K562 (cell line): Measurements from ENCODE around the gene CDC45. TPM values are rescaled to one million over a fixed set of nuclear protein-coding genes. Genes with fewer than 3 reads are reported as not detected.
A peak's percentile ranks its signal among the peaks of the same experiment; 100 is the strongest.

Experiments
- ATAC-seq: fragments of 200-7000 bp; cut with Tn5 transposase; 3 replicates; pipeline ENCODE4 v1.9.1; 2020; ENCODE audit warnings: moderate library complexity
- BruUV-seq: library from RNA; stranded (reverse); fragments of 400-500 nt; replicated peaks from 2 replicates; lab custom pipeline; 2021; lab: Mats Ljungman, UMichigan
- CTCF ChIA-PET: fragments of 300-600 bp; formaldehyde crosslinking; extraction: SDS; loops from one replicate; lab custom pipeline; 2021; ENCODE audit warnings: low intra/inter-chr PET ratio; lab: Yijun Ruan, JAX
- POLR2A ChIA-PET: fragments of 300-600, 350-650 bp; sonication (Branson Sonifier 250); formaldehyde crosslinking; extraction: SDS; loops from one replicate; lab custom pipeline; 2021; ENCODE audit warnings: antibody characterized with exemption, inconsistent platforms; lab: Yijun Ruan, JAX
- DNase-seq, 4 experiments: peaks; one replicate each; pipeline versions ENCODE4 v3.0.0 to v3.0.0-alpha.2; 2011 to 2018; ENCODE audit warnings: low spot score in 3 of 4, mixed read lengths in 3 of 4; ENCODE audit errors: extremely low read depth in 1 of 4
- FAIRE-seq: peaks from 2 replicates; lab custom pipeline; 2011; peaks lifted over from hg19 to GRCh38; lab: Jason Lieb, UNC
- H2AFZ ChIP-seq: 2 replicates; pipeline ENCODE4 v1.6.0; 2011; ENCODE audit warnings: low read depth, low read length, control low read depth, inconsistent platforms
- H3K27ac ChIP-seq: fragments of 200-600 bp; 3 replicates; pipeline ENCODE4 v1.8.0; 2011; ENCODE audit warnings: low read depth, mild to moderate bottlenecking, control low read depth, inconsistent platforms, low read length, moderate library complexity, mixed read lengths; ENCODE audit errors: extremely low read depth
- H3K27me3 ChIP-seq, 2 experiments: fragments of 300-600 bp in 1 of 2; 2 replicates in 1 of 2; 3 replicates in 1 of 2; pipeline versions ENCODE4 v1.6.0 to v1.8.0; 2011; ENCODE audit warnings: inconsistent platforms in 2 of 2, low read length in 2 of 2, mild to moderate bottlenecking in 1 of 2, mixed read lengths in 1 of 2, moderate library complexity in 1 of 2; ENCODE audit not compliant: control insufficient read depth in 2 of 2, insufficient read depth in 2 of 2
- H3K36me3 ChIP-seq: fragments of 300-600 bp; 3 replicates; pipeline ENCODE4 v1.8.0; 2011; ENCODE audit warnings: mild to moderate bottlenecking, low read length, inconsistent platforms; ENCODE audit not compliant: control insufficient read depth, insufficient read depth
- H3K4me1 ChIP-seq, 2 experiments: fragments of 200-600 bp in 1 of 2; replicated peaks in 1 of 2; 2 replicates in 1 of 2; 3 replicates in 1 of 2; pipeline versions ENCODE4 v1.5.1 to v1.8.0; 2011; ENCODE audit warnings: inconsistent platforms in 2 of 2, low read length in 2 of 2, mild to moderate bottlenecking in 1 of 2, mixed read lengths in 1 of 2, moderate library complexity in 1 of 2; ENCODE audit not compliant: control insufficient read depth in 2 of 2, insufficient read depth in 2 of 2
- H3K4me2 ChIP-seq: 2 replicates; pipeline ENCODE4 v1.6.1; 2011; ENCODE audit warnings: low read length, control low read depth, inconsistent platforms, mixed read lengths; ENCODE audit not compliant: insufficient read depth
- H3K4me3 ChIP-seq: fragments of 200-600 bp; sonication (generic), shearing (Covaris generic); 2 replicates; pipeline ENCODE4 v1.5.1; 2016; ENCODE audit warnings: control low read depth, inconsistent platforms
- H3K79me2 ChIP-seq: fragments of 200-600 bp; 3 replicates; pipeline ENCODE4 v1.8.0; 2011; ENCODE audit warnings: low read length, inconsistent platforms; ENCODE audit not compliant: control insufficient read depth, insufficient read depth
- H3K9ac ChIP-seq, 2 experiments: 2 replicates each; pipeline versions ENCODE4 v1.6.0 to v1.6.1; 2011; ENCODE audit warnings: low read depth in 2 of 2, low read length in 2 of 2, control low read depth in 1 of 2, inconsistent platforms in 1 of 2, mild to moderate bottlenecking in 1 of 2, mixed read lengths in 1 of 2; ENCODE audit not compliant: insufficient read depth in 1 of 2
- H3K9me1 ChIP-seq: one replicate; pipeline ENCODE4 v1.6.0; 2011; ENCODE audit warnings: inconsistent platforms, mild to moderate bottlenecking, low read length, moderate library complexity; ENCODE audit not compliant: control insufficient read depth, insufficient read depth
- H3K9me3 ChIP-seq: replicated peaks from 2 replicates; pipeline ENCODE4 v1.5.1; 2011; ENCODE audit warnings: low read depth, low read length, inconsistent platforms; ENCODE audit not compliant: control insufficient read depth, insufficient read depth
- H4K20me1 ChIP-seq: replicated peaks from 2 replicates; pipeline ENCODE4 v1.6.1; 2011; ENCODE audit warnings: low read length, inconsistent platforms, mixed read lengths; ENCODE audit not compliant: control insufficient read depth, insufficient read depth
- CBX8 ChIP-seq: fragments of 200-600 bp; sonication (generic); IDR thresholded peaks from 2 replicates; pipeline ENCODE4 v1.6.1; 2012; ENCODE audit warnings: borderline replicate concordance, mixed run types, low read depth, mild to moderate bottlenecking, moderate library complexity, mixed read lengths, low read length, control low read depth, inconsistent platforms; ENCODE audit not compliant: poor library complexity, severe bottlenecking; ENCODE audit errors: extremely low read depth
- FOXA3 ChIP-seq, 2 experiments: fragments of 450-650 bp in 1 of 2; sonication (generic) in 1 of 2; formaldehyde crosslinking; IDR thresholded peaks in 1 of 2; conservative IDR thresholded peaks in 1 of 2; 2 replicates each; pipeline versions ENCODE4 v1.4.0 to v1.8.0; 2020 to 2022; ENCODE audit warnings: mild to moderate bottlenecking in 2 of 2, missing genetic modification reagents in 1 of 2
- HMG20A ChIP-seq: fragments of 450-650 bp; formaldehyde crosslinking; conservative IDR thresholded peaks from 2 replicates; pipeline ENCODE4 v1.4.0; 2020; ENCODE audit warnings: mild to moderate bottlenecking, mixed read lengths
- KAT7 ChIP-seq: sonication (generic); formaldehyde crosslinking; IDR thresholded peaks from 2 replicates; pipeline ENCODE4 v1.8.0; 2022; ENCODE audit warnings: missing genetic modification reagents, mild to moderate bottlenecking, borderline replicate concordance
- PKNOX1 ChIP-seq: fragments of 450-650 bp; IDR thresholded peaks from 2 replicates; pipeline ENCODE4 v1.6.1; 2016
- RBM25 ChIP-seq: fragments of 200-400 bp; formaldehyde crosslinking; IDR thresholded peaks from 2 replicates; pipeline ENCODE4 v1.6.1; 2018; ENCODE audit warnings: low read length, low read depth, moderate library complexity; ENCODE audit not compliant: severe bottlenecking
- REST ChIP-seq, 2 experiments: fragments of 450-650 bp; formaldehyde crosslinking in 1 of 2; IDR thresholded peaks; 2 replicates each; pipeline versions ENCODE4 v1.4.0 to v1.6.1; 2014 to 2020; ENCODE audit warnings: mild to moderate bottlenecking in 2 of 2, borderline replicate concordance in 1 of 2, low read depth in 1 of 2
- STAT5B ChIP-seq: fragments of 250-450 bp; sonication (Bioruptor Pico); IDR thresholded peaks from 2 replicates; pipeline ENCODE4 v1.8.0; 2021; ENCODE audit warnings: mild to moderate bottlenecking, inconsistent platforms
- ZC3H4 ChIP-seq: sonication (generic); formaldehyde crosslinking; IDR thresholded peaks from 2 replicates; pipeline ENCODE4 v1.9.0; 2021; ENCODE audit warnings: missing genetic modification reagents, borderline replicate concordance
- ZNF140 ChIP-seq: fragments of 250-450 bp; sonication (Bioruptor Pico); IDR thresholded peaks from 2 replicates; pipeline ENCODE4 v1.8.0; 2021; ENCODE audit warnings: moderate library complexity, mild to moderate bottlenecking, inconsistent platforms
- ZNF778 ChIP-seq: fragments of 450-650 bp; formaldehyde crosslinking; IDR thresholded peaks from 2 replicates; pipeline ENCODE4 v1.4.0; 2020; ENCODE audit warnings: mild to moderate bottlenecking, moderate library complexity
- WGBS: fragments of 100-300 bp; shearing (Covaris generic); methylation state at CpG from one replicate; pipeline ENCODE4 v1.1.6; 2016; ENCODE audit warnings: low coverage, mixed read lengths; ENCODE audit not compliant: insufficient coverage; ENCODE audit errors: missing lambda C conversion rate; 5-methylcytosine and 5-hydroxymethylcytosine counted together
- in situ Hi-C: fragments of 300-500 bp; cut with MboI; formaldehyde crosslinking; loops from 4 replicates; pipeline ENCODE4 v1.15.0; 2018; ENCODE audit warnings: inconsistent platforms, mixed read lengths
- intact Hi-C: fragments of 100-400 bp; cut with micrococcal nuclease; formaldehyde crosslinking; loops from 2 replicates; pipeline ENCODE4 v1.14.2; 2022
- polyA plus RNA-seq, 8 experiments: library from polyadenylated mRNA; depleted of rRNA in 4 of 8; stranded (reverse) in 5 of 8; unstranded in 3 of 8; fragments of >200 nt; fragmentation: Nextera tagmentation in 2 of 8; fragmentation: Illumina TruSeq in 1 of 8; extraction: Ambion mirVana in 2 of 8; extraction: Trizol in 1 of 8; gene quantifications; 2 replicates each; pipeline versions ENCODE4 v1.2.1 to v1.2.3, GENCODE V29; 2011 to 2014; ENCODE audit warnings: inconsistent platforms in 1 of 8, missing spikeins in 1 of 8
- total RNA-seq, 7 experiments: library from RNA; depleted of rRNA in 6 of 7; stranded (reverse); fragments of >200 nt in 6 of 7; fragmentation: Illumina TruSeq in 2 of 7; extraction: Trizol in 2 of 7; gene quantifications; 2 replicates each; pipeline versions ENCODE4 v1.2.1 to v1.2.3, GENCODE V29; 2011 to 2021; ENCODE audit warnings: low replicate concordance in 1 of 7

Gene CDC45
- total and polyA plus RNA-seq, 9 of the 15 experiments (the other 6 are each of a cell fraction or from before 2014, with no cell fraction given), result 251 to 580 (median 410) TPM

GRCh38 chr22:19447330-19448075, 32.2 kb upstream of the CDC45 start, which contains the start of gene C22orf39:
C22orf39 (minus strand) TSS chr22:19447711; CDS start chr22:19447688, 23 bp downstream.
- FAIRE-seq (peak; percentile 84), DNase-seq (peak; percentile 99 to 100 (median 100)), ATAC-seq (peak; percentile 95)
- peak within 1 kb of the TSS; percentile 89 to 97 for H3K9ac ChIP-seq
- H3K27ac ChIP-seq, result peak within 1 kb of the TSS; percentile 86
- intact Hi-C loops, result loop anchor here (1.0 to 10.0 kb wide), 7 partner anchors 15 to 229 kb away; partner anchors contain the start of genes CDC45, MRPL40 and UFD1
- peak within 1 kb of the TSS; percentile 73 for H3K4me3 ChIP-seq
- WGBS, result 9% methylated on average over 92 of the region's 92 CpGs
- H3K9me1 ChIP-seq, result no peaks in the 10 kb centered on the region
- no peaks in the 10 kb centered on the region for H3K27me3 ChIP-seq
- peaks cover 26% of the 10 kb centered on the region for H4K20me1 ChIP-seq
- ChIA-PET CTCF (interaction anchor here (0.7 kb wide), 1 partner anchor 308 kb away, joined by 4 read pairs; no protein-coding TSS in a partner anchor), POLR2A (interaction anchor here (0.5 to 11.7 kb wide), 22 partner anchors 8 to 1391 kb away, joined by 3 to 284 read pairs (median 4); partner anchors contain the start of genes CDC45, HIRA, MRPL40 and UFD1)
- peak within 1 kb of the TSS; percentile 97 for H3K4me2 ChIP-seq
- no TSS peak for BruUV-seq
- in situ Hi-C loops, result no loop called here
- H3K4me1 ChIP-seq, result peaks cover 27 to 38% of the 10 kb centered on the region in 2 experiments
- H2AFZ ChIP-seq, result peak within 1 kb of the TSS; percentile 94
- peaks cover 85% of the 10 kb centered on the region for H3K36me3 ChIP-seq
- H3K9me3 ChIP-seq, result no peaks in the 10 kb centered on the region
- H3K79me2 ChIP-seq, result peaks cover 57% of the 10 kb centered on the region
- TF ChIP-seq RBM25, result peak; percentile 100
- TF ChIP-seq ZNF140, result no peak
- TF ChIP-seq HMG20A (CRISPR knock-in tag), result no peak
- no peak for TF ChIP-seq STAT5B
- no peak for TF ChIP-seq KAT7 (CRISPR knock-in tag)
- no peak for TF ChIP-seq FOXA3 (CRISPR knock-in tag; conservative IDR thresholded peaks at IDR 0.05 in 1 of 2, IDR thresholded peaks at IDR 0.05 in 1 of 2)
- no peak; the same call in 1 of the 2 replicates for TF ChIP-seq REST (IDR thresholded peaks at IDR 0.05; ENCODE audit: borderline replicate concordance)
- TF ChIP-seq REST (CRISPR knock-in tag; IDR thresholded peaks at IDR 0.05; ENCODE audit: low read depth), result peak; percentile 87
- TF ChIP-seq PKNOX1, result peak; percentile 100
- TF ChIP-seq ZNF778 (CRISPR knock-in tag), result no peak
- TF ChIP-seq CBX8, result no peak
- no peak for TF ChIP-seq ZC3H4 (CRISPR knock-in tag)
